Activated T-helper 2 cell treated with anti-CD3 and anti-CD28 coated beads, Interferon-gamma antibody, Interleukin-2, Interleukin-4, amounts not matched to agents 10 μg/mL and 5 μg/mL and 100 μg/mL, durations not matched to agents 14 hours and 24 hours and 36 hours (primary cell): Measurements from ENCODE around the gene KDM6A. TPM values are rescaled to one million over a fixed set of nuclear protein-coding genes. Genes with fewer than 3 reads are reported as not detected.
"Not testable (repeated sequence)": the region's sequence is repeated elsewhere in the genome, so short reads cannot be mapped to it uniquely, and the experiment has no call there.

Experiments
- DNase-seq: peaks from one replicate; pipeline ENCODE4 v3.0.0; 2021; ENCODE audit warnings: low spot score
- H3K27ac Mint-ChIP-seq: one replicate; pipeline ENCODE4 v1.8.0; 2021; ENCODE audit warnings: mixed read lengths
- H3K27me3 Mint-ChIP-seq: one replicate; pipeline ENCODE4 v1.8.0; 2021; ENCODE audit warnings: low read depth, mixed read lengths
- H3K36me3 Mint-ChIP-seq: one replicate; pipeline ENCODE4 v1.8.0; 2021; ENCODE audit warnings: low read depth, mixed read lengths
- H3K4me1 Mint-ChIP-seq: one replicate; pipeline ENCODE4 v1.8.0; 2021; ENCODE audit warnings: low read depth, mixed read lengths
- H3K4me3 Mint-ChIP-seq: one replicate; pipeline ENCODE4 v1.8.0; 2021; ENCODE audit warnings: low read depth, mild to moderate bottlenecking, moderate library complexity, mixed read lengths
- H3K9me3 Mint-ChIP-seq: one replicate; pipeline ENCODE4 v1.8.0; 2021; ENCODE audit warnings: mixed read lengths
- intact Hi-C: fragments of 100-400 bp; cut with micrococcal nuclease; formaldehyde crosslinking; loops from one replicate; pipeline ENCODE4 v1.15.1; 2023
- total RNA-seq: library from RNA; stranded (reverse); gene quantifications from 2 replicates; pipeline ENCODE4 v1.2.3, GENCODE V29; 2022

Gene KDM6A
- total RNA-seq, 1 donor from 2014 or later = 21.8 TPM

DNA sequence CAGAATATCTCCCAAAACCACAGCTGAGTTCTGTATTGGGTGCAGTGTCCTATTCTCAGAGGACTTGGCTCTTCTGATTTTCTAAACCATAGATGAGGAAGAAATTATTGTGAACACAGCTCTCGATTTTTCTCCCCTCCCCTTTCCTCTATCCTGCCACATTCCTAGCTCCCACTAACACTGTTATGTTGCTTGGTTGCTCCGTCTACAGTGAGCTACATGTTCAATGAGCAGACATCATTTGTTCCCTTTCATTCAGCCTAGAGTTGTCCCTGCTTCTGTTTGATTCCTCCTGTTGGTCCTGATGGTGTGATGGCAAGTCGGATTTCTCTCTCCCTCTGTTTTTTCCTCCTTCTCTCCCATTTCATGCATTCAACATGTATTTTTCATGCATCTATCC, 261.8 kb downstream of the KDM6A start:
- Mint-ChIP-seq H3K36me3 (no peaks in the 10 kb centered on the region), H3K27me3 (no peaks in the 10 kb centered on the region), H3K9me3 (peaks cover 5% of the 10 kb centered on the region), H3K4me1 (no peaks in the 10 kb centered on the region), H3K4me3 (no peak overlapping the region), H3K27ac (no peak overlapping the region)
- intact Hi-C loops = loop anchor here (5.0 kb wide), 1 partner anchor 1253 kb away; no protein-coding TSS in a partner anchor
- no peak for DNase-seq

DNA sequence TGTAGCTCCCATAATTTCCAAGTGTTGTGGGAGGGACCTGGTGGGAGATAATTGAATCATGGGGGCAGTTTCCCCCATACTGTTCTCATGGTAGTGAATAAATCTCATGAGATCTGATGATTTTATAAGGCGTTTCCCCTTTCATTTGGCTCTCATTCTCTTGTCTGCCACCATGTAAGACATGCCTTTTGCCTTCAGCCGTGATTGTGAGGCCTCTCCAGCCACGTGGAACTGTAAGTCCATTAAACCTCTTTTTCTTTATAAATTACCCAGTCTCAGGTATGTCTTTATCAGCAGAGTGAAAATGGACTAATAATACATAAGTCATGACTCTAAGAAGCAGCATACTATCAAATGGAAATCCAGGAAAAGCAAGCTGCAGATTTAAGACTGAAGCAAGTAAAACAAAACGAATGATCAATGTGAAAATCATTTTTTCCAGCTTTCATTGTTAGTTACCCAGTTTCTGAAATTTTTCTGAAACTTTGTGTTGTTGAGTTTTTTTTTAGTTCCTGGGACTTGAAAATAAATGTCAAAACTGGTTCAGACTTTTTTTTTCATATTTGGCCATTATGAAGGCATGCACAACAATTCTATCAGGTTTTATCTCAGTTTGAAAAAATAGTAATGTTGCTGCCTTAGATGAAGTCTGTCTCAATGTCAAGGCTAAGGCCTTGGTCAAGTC, 262.5 kb downstream of the KDM6A start:
- H3K27me3 Mint-ChIP-seq, H3K9me3 Mint-ChIP-seq, H3K4me1 Mint-ChIP-seq, DNase-seq, H3K27ac Mint-ChIP-seq, H3K4me3 Mint-ChIP-seq, H3K36me3 Mint-ChIP-seq: not testable (repeated sequence)
- intact Hi-C loops = loop anchor here (5.0 kb wide), 1 partner anchor 1252 kb away; no protein-coding TSS in a partner anchor

DNA sequence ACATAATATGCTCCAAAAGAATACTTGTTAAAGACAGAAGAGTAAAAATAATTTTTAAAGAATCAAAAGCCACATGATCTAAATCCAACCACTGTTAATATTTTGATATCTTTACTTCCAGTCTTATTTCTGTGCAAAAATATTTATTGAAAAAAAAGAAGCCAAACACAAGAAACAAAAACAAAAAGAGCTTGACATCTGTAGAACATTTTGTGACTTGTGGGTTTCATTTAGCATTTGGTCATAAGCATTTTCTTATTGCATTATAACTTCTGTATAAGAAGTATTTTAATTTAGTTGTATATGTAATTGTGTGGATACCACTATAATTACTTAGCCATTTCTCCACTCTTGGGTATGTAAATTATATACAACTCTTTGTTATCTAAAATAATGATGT, 264.5 kb downstream of the KDM6A start:
- no peaks in the 10 kb centered on the region for H3K4me1 Mint-ChIP-seq
- H3K4me3 Mint-ChIP-seq = no peak overlapping the region

DNA sequence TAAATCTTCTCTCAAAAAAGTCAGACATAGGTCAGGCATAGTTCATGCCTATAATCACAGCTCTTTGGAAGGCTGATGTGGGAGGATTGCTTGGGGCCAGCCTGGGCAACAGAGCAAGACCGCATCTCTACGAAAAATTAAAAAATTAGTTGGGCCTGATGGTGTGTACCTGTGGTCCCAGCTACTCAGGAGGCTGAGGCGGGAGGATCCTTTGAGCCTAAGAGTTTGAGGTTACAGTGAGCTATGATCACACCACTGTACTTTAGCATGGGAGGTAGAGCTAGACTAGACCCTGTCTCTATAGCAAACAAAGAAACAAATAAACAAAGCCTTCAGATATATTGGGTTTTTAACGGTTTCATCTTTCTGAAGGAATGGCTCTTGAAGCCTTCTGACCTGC, 265.5 kb downstream of the KDM6A start:
- Mint-ChIP-seq H3K36me3 (no peaks in the 10 kb centered on the region), H3K4me1 (no peaks in the 10 kb centered on the region), H3K27ac (no peak overlapping the region), H3K27me3 (no peaks in the 10 kb centered on the region), H3K4me3 (no peak overlapping the region), H3K9me3 (no peaks in the 10 kb centered on the region)
- no peak for DNase-seq
- intact Hi-C loops = loop anchor here (5.0 kb wide), 1 partner anchor 1249 kb away; no protein-coding TSS in a partner anchor

More for the DNA sequence above, 264.5 kb downstream of the KDM6A start:
- no peaks in the 10 kb centered on the region for H3K9me3 Mint-ChIP-seq
- H3K27me3 Mint-ChIP-seq = no peaks in the 10 kb centered on the region
- H3K36me3 Mint-ChIP-seq = no peaks in the 10 kb centered on the region
- intact Hi-C loops = loop anchor here (5.0 kb wide), 1 partner anchor 1250 kb away; no protein-coding TSS in a partner anchor
- no peak overlapping the region for H3K27ac Mint-ChIP-seq
- DNase-seq = no peak

DNA sequence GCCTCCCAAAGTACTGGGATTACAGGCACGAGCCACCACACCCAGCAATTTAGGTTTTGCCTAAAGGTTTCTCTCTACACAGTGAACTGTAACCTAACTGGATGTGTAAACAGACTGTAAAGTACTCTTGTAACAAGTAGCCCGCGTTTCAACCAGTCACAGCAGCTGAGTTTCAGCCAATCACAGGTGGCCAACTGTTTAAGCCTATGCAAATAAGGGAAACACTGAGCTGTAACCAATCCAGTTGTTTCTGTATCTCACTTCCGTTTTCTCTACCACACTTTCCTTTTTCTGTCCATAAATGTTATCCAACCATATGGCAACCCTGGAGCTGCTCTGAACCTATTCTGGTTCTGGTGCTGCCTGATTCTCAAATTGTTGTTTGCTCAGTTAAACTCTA, 267.8 kb downstream of the KDM6A start:
- H3K9me3 Mint-ChIP-seq = no peaks in the 10 kb centered on the region
- no peak overlapping the region for H3K27ac Mint-ChIP-seq
- intact Hi-C loops = no loop called here
- H3K27me3 Mint-ChIP-seq = no peaks in the 10 kb centered on the region
- no peak overlapping the region for H3K4me3 Mint-ChIP-seq
- DNase-seq = no peak
- H3K36me3 Mint-ChIP-seq = no peaks in the 10 kb centered on the region
- no peaks in the 10 kb centered on the region for H3K4me1 Mint-ChIP-seq

DNA sequence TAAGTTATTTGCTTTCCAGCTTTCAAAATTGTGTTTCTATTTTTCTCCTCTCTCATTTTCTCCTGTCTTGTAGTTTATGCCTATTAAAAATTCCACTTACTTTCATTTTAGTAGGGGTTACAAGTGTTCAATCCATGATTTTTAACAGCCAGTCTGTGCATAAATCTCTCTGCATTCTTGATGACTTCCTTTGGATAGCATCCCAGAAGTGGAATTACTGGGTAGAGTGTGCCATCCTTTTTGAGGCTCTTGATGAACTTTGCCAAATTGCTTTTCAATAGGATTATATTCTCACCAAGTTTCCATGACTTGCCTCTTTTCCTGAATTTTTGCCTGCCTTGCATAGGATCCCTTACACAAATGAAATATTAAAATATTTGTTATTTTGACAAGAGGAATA, 269.2 kb downstream of the KDM6A start:
- no peaks in the 10 kb centered on the region for H3K36me3 Mint-ChIP-seq
- no peaks in the 10 kb centered on the region for H3K9me3 Mint-ChIP-seq
- H3K27ac Mint-ChIP-seq = no peak overlapping the region
- intact Hi-C loops = no loop called here
- DNase-seq = no peak
- H3K27me3 Mint-ChIP-seq = no peaks in the 10 kb centered on the region
- H3K4me1 Mint-ChIP-seq = no peaks in the 10 kb centered on the region
- H3K4me3 Mint-ChIP-seq = no peak overlapping the region

DNA sequence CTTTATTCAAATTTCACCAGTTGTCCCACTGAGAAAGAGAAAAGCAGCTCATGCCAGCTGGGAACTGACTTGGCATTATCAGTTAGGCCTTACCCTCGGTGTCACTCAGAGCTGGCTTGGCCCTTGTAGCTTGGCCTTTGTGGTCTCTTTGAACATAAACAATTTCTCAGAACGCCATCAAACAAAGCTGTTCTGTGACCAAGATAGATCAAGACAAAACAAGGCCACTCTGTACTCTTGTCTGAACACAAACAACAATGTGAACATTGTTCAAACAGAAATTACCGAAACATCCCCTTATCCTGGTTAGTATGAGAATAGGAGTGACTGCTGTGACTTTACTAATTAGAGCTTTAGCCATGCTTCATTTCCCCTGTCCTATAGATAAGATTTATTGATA, 270.5 kb downstream of the KDM6A start:
- Mint-ChIP-seq H3K36me3 (no peaks in the 10 kb centered on the region), H3K9me3 (no peaks in the 10 kb centered on the region), H3K4me3 (no peak overlapping the region), H3K27ac (no peak overlapping the region), H3K27me3 (no peaks in the 10 kb centered on the region), H3K4me1 (no peaks in the 10 kb centered on the region)
- no peak for DNase-seq
- intact Hi-C loops = no loop called here

DNA sequence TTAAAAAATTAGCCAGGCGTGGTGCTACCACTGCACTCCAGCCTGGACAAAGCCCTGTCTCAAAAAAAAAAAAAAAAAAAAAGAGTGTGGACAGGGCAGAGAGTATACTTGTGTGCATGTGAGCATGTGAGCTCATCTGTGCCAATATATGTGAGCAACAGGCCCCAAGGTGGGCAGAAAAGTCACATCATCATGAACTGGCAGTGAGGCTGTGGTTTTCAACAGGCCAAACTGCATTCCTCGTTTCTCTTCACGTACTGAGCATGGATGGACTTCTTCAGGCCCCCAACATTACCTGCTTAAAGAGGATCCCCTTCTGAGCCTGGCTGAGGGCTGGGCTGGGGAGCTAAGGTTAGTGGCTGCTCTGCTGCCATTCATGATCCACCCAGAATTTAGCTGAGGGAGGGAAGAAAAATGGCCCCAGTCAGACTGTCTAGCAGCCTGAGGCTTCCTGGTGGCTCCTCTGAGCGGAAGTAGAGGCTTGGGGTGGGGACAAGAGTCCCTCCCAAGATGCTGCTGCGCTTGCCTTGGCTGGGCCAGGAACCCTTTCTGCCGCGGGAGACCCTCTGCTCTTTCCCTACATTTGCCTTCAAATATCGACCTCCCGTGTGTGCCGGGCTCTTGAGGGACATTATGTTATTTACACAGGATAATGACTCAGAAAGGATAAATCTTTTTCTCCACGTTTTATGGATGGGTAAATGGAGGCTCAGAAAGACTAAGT, 272.7 kb downstream of the KDM6A start:
- Mint-ChIP-seq H3K27ac (no peak overlapping the region), H3K4me3 (no peak overlapping the region), H3K27me3 (no peaks in the 10 kb centered on the region), H3K36me3 (no peaks in the 10 kb centered on the region), H3K9me3 (no peaks in the 10 kb centered on the region), H3K4me1 (no peaks in the 10 kb centered on the region)
- no peak for DNase-seq
- intact Hi-C loops = no loop called here

DNA sequence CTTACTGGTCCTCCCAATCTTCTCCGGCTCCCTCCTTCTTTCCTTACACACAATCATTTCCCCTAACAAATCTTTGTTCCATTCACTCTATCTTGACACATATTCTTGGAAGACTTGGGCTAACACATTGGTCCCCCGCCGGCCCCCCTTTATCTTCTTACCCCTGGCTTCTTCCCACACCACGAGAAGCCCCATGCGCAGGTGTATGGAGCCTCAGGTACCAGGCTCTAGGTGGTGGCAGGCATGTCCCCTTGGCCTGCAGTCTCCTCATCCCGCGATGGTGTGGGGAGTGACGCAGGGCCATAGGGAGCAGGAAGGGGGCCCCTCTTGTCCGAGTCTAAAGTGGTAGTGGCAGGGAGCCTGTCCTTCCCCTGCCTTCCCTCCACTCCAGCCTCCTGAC, 277.8 kb downstream of the KDM6A start:
- Mint-ChIP-seq H3K4me3 (no peak overlapping the region), H3K4me1 (no peaks in the 10 kb centered on the region), H3K27ac (no peak overlapping the region), H3K36me3 (no peaks in the 10 kb centered on the region), H3K27me3 (no peaks in the 10 kb centered on the region), H3K9me3 (no peaks in the 10 kb centered on the region)
- DNase-seq = no peak
- intact Hi-C loops = no loop called here

DNA sequence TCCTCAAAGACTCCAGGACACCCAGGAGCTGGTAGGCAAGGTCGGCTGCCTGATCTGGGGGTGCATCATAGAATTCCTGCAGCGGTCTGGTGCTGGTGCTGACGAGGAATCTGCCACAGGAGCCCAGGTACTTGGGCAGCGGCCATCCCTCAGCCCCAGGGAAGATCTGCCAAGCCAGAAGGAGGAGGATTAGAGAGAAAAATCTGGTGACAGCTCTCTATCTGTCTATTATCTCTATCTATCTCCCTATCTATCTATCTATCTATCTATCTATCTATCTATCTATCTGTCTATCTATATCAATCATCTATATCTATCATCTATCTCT, 281.0 kb downstream of the KDM6A start:
- Mint-ChIP-seq H3K36me3 (no peaks in the 10 kb centered on the region), H3K4me1 (no peaks in the 10 kb centered on the region), H3K9me3 (no peaks in the 10 kb centered on the region), H3K27me3 (no peaks in the 10 kb centered on the region), H3K27ac (no peak overlapping the region), H3K4me3 (no peak overlapping the region)
- intact Hi-C loops = no loop called here
- no peak for DNase-seq

DNA sequence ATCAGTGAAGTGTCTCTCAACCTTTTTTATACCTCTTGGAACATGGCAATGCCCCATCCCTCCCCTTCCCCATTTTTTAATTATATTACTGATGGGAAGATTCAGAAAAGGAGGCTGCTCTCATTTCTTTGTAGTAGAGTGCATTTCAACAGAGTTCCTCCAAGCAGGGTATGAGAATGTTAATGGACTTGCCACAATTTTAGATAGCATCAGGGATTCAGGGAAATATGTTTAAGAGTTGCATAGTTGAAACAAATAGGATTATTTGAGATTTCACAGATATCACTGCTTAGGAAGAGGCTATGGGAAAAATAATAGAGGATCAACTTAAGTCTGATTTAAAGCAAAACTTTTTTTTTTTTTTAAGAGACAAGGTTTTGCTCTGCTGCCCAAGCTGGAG, 281.5 kb downstream of the KDM6A start:
- Mint-ChIP-seq H3K4me3 (no peak overlapping the region), H3K36me3 (no peaks in the 10 kb centered on the region), H3K4me1 (no peaks in the 10 kb centered on the region), H3K27me3 (no peaks in the 10 kb centered on the region), H3K27ac (no peak overlapping the region), H3K9me3 (no peaks in the 10 kb centered on the region)
- intact Hi-C loops = no loop called here
- no peak for DNase-seq

DNA sequence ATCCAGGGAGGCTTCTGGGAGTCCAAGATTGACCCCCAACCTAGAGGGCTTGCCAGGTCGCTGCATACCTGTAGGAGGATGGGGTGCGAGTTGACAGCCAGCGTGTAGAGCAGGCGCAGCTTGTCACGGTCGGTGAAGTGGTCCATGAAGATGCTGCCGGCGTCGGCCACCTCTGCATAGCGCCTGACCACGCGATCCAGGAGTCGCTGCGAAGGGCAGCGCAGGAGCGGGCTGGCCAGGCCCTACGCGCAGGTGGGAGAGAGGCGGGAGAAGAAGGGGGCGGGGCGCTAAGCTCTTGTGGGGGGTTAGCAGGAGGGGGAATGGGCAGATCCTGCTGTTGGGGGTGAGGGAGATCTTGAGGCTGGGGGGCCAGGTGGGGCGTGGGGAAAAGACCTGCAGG, 284.7 kb downstream of the KDM6A start:
- no peaks in the 10 kb centered on the region for H3K9me3 Mint-ChIP-seq
- no peaks in the 10 kb centered on the region for H3K36me3 Mint-ChIP-seq
- no peak for DNase-seq
- H3K27me3 Mint-ChIP-seq = no peaks in the 10 kb centered on the region
- no peaks in the 10 kb centered on the region for H3K4me1 Mint-ChIP-seq
- H3K4me3 Mint-ChIP-seq = no peak overlapping the region
- H3K27ac Mint-ChIP-seq = no peak overlapping the region
- intact Hi-C loops = no loop called here
